ENCODE results near the gene RAB19. TPM values are rescaled to one million over a fixed set of nuclear protein-coding genes. Genes with fewer than 3 reads are reported as not detected.

The RAB19 gene
- total and polyA plus RNA-seq, 2 of the 8 experiments (the other 6 are each of a cell fraction or from before 2014, with no cell fraction given), result 9.8 to 11.0 TPM

DNA sequence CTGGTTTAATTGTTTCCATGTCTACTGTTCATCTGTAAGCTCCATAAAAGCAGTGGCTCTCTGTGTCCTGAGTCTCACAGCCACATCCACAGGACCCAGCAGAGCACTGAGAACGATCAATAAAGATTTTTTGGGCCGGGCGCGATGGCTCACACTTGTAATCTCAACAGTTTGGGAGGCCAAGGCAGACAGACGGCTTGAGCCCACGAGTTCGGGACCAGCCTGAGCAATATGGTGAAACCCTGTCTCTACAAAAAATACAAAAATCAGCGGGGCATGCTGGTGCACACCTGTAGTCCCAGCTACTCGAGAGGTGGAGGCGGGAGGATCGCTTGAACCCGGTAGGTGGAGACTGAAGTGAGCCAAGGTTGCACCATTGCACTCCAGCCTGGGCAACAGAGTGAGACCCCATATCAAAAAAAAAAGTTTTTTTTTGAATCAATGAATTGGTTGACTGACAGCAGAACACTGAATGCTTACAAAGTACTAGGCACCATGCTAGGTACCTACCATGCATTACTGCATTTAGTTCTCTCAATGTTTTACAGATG, 10.0 kb upstream of the RAB19 start:
- no peak overlapping the region for H2BK12ac ChIP-seq (ENCODE audit: low read depth, low read length)
- 92% methylated on average over 12 of the region's 12 CpGs; no CpG with 5 or more reads in 1 of the 2 experiments for WGBS, 2 experiments (ENCODE audit: extremely low coverage in 1 of 2, insufficient coverage in 1 of 2, insufficient read length in 1 of 2, insufficient replicate concordance in 2 of 2, low coverage in 1 of 2, low lambda C conversion rate in 2 of 2, missing lambda C conversion rate in 1 of 2)
- H2AFZ ChIP-seq (ENCODE audit: low read length), result no peak overlapping the region
- no peak overlapping the region for H2BK20ac ChIP-seq (ENCODE audit: low read length)
- no peak overlapping the region for H3K4me3 ChIP-seq (ENCODE audit: extremely low read depth in 1 of 4, insufficient read depth in 2 of 4, low read depth in 3 of 4, low read length in 4 of 4)
- no peak overlapping the region for H3K4ac ChIP-seq (replicated peaks; ENCODE audit: insufficient read length, low read depth, low read length)
- CTCF ChIA-PET (ENCODE audit: partially characterized antibody), result interaction anchor here (0.6 to 1.0 kb wide), 2 partner anchors 10 to 31 kb away, joined by 3 read pairs; no protein-coding TSS in a partner anchor
- H3K18ac ChIP-seq (ENCODE audit: extremely low read depth, low read length), result no peak overlapping the region
- no peak overlapping the region for H2BK15ac ChIP-seq (ENCODE audit: low read length)
- no peak overlapping the region for H3K56ac ChIP-seq (replicated peaks; ENCODE audit: insufficient read length, low read depth, low read length)
- H3K23me2 ChIP-seq (ENCODE audit: low read depth, low read length), result peaks cover 6% of the 10 kb centered on the region; the same call in 1 of the 2 replicates
- H4K8ac ChIP-seq (ENCODE audit: extremely low read depth, insufficient read depth, low read length), result peak overlapping the region; percentile 62; the same call in 1 of the 2 replicates
- H3K36me3 ChIP-seq (ENCODE audit: control insufficient read depth in 2 of 4, insufficient read depth in 4 of 4, low read length in 3 of 4), result no peaks in the 10 kb centered on the region
- no peak overlapping the region for H3K23ac ChIP-seq (ENCODE audit: insufficient read length)
- H2AK5ac ChIP-seq (ENCODE audit: low read depth, low read length), result no peak overlapping the region
- no peak overlapping the region for H3K4me2 ChIP-seq (ENCODE audit: insufficient read depth in 1 of 2, low read depth in 2 of 2, low read length in 2 of 2)
- H4K5ac ChIP-seq (ENCODE audit: insufficient read length, low read depth, low read length), result no peak overlapping the region
- no peaks in the 10 kb centered on the region for H3K9me3 ChIP-seq (ENCODE audit: insufficient read depth in 2 of 2, low read depth in 1 of 2, low read length in 1 of 2)
- H3K27ac ChIP-seq (ENCODE audit: low read depth, low read length), result no peak overlapping the region
- no peak for FAIRE-seq
- H2BK5ac ChIP-seq (ENCODE audit: low read depth, low read length), result no peak overlapping the region
- POLR2A ChIA-PET (ENCODE audit: partially characterized antibody), result interaction anchor here (0.9 kb wide), 1 partner anchor 173 kb away, joined by 3 read pairs; no protein-coding TSS in a partner anchor
- no peaks in the 10 kb centered on the region for H3K27me3 ChIP-seq (replicated peaks in 1 of 4; ENCODE audit: control insufficient read depth in 3 of 4, extremely low read depth in 1 of 4, insufficient read depth in 3 of 4, low read length in 3 of 4)
- no peak for DNase-seq (ENCODE audit: low read depth in 1 of 2, low spot score in 2 of 2)
- H3K4me1 ChIP-seq (replicated peaks in 1 of 4; ENCODE audit: control insufficient read depth in 3 of 4, insufficient read depth in 4 of 4, low read length in 3 of 4), result peaks cover 4 to 13% (median 11%) of the 10 kb centered on the region in 4 experiments
- H3K9ac ChIP-seq (replicated peaks in 1 of 4; ENCODE audit: extremely low read depth in 1 of 4, low read depth in 3 of 4, low read length in 3 of 4), result no peak overlapping the region
- peaks cover 11% of the 10 kb centered on the region for H3K79me1 ChIP-seq (ENCODE audit: low read depth, low read length)
- peaks cover 8 to 15% of the 10 kb centered on the region in 2 experiments for H4K20me1 ChIP-seq (replicated peaks in 1 of 2; ENCODE audit: control insufficient read depth in 1 of 2, insufficient read depth in 2 of 2, low read length in 2 of 2)
- no peak overlapping the region for H2BK120ac ChIP-seq (replicated peaks; ENCODE audit: low read depth, low read length)
- peaks cover 35 to 84% of the 10 kb centered on the region in 2 experiments for H3K79me2 ChIP-seq (ENCODE audit: control insufficient read depth in 1 of 2, insufficient read depth in 2 of 2, low read length in 2 of 2)
- H4K91ac ChIP-seq (replicated peaks; ENCODE audit: insufficient read length, low read length), result no peak overlapping the region
- no peak overlapping the region for H3K14ac ChIP-seq (ENCODE audit: insufficient read length)
- TF ChIP-seq TAF7 (optimal IDR thresholded peaks at IDR 0.05; ENCODE audit: borderline replicate concordance, low read depth, low read length) (no peak), BCL11A (IDR thresholded peaks at IDR 0.05; ENCODE audit: low read depth in 2 of 2, low read length in 2 of 2) (no peak), ZNF274 (IDR thresholded peaks at IDR 0.05; ENCODE audit: borderline replicate concordance, extremely low read depth, low read length) (no peak)
- TF ChIP-seq, protein P1, sequence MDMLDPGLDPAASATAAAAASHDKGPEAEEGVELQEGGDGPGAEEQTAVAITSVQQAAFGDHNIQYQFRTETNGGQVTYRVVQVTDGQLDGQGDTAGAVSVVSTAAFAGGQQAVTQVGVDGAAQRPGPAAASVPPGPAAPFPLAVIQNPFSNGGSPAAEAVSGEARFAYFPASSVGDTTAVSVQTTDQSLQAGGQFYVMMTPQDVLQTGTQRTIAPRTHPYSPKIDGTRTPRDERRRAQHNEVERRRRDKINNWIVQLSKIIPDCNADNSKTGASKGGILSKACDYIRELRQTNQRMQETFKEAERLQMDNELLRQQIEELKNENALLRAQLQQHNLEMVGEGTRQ (IDR thresholded peaks at IDR 0.05; ENCODE audit: low read length), result no peak
- TF ChIP-seq, protein P2, sequence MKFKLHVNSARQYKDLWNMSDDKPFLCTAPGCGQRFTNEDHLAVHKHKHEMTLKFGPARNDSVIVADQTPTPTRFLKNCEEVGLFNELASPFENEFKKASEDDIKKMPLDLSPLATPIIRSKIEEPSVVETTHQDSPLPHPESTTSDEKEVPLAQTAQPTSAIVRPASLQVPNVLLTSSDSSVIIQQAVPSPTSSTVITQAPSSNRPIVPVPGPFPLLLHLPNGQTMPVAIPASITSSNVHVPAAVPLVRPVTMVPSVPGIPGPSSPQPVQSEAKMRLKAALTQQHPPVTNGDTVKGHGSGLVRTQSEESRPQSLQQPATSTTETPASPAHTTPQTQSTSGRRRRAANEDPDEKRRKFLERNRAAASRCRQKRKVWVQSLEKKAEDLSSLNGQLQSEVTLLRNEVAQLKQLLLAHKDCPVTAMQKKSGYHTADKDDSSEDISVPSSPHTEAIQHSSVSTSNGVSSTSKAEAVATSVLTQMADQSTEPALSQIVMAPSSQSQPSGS (IDR thresholded peaks at IDR 0.05; ENCODE audit: low read length), result no peak

Data from H1 (cell line).